BJ (cell line): Measurements from ENCODE around the gene ASS1. TPM values are rescaled to one million over a fixed set of nuclear protein-coding genes. Genes with fewer than 3 reads are reported as not detected.
"Not testable (repeated sequence)": the region's sequence is repeated elsewhere in the genome, so short reads cannot be mapped to it uniquely, and the experiment has no call there.

ENCODE experiments used
- CTCF ChIA-PET: fragments of 350-600 bp; formaldehyde crosslinking; extraction: SDS; loops from one replicate; lab custom pipeline; 2021; ENCODE audit warnings: antibody characterized with exemption, inconsistent platforms; lab: Yijun Ruan, JAX
- POLR2A ChIA-PET: fragments of 300-600 bp; sonication (Branson Sonifier 250); formaldehyde crosslinking; extraction: SDS; loops from one replicate; lab custom pipeline; 2021; ENCODE audit warnings: antibody characterized with exemption; lab: Charles Lee
- DNase-seq: peaks from one replicate; pipeline ENCODE4 v3.0.0-alpha.2; 2011; ENCODE audit warnings: low read depth
- H3K27me3 ChIP-seq: 2 replicates; pipeline ENCODE4 v1.6.0; 2011; ENCODE audit warnings: low read length; ENCODE audit not compliant: control insufficient read depth, insufficient read depth
- H3K36me3 ChIP-seq: 2 replicates; pipeline ENCODE4 v1.5.1; 2011; ENCODE audit warnings: low read length; ENCODE audit not compliant: control insufficient read depth, insufficient read depth
- H3K4me3 ChIP-seq: 2 replicates; pipeline ENCODE4 v1.5.1; 2011; ENCODE audit warnings: low read depth, mild to moderate bottlenecking, control low read depth, low read length
- polyA plus RNA-seq: library from polyadenylated mRNA; depleted of rRNA; stranded (reverse); fragments of >200 nt; gene quantifications from 2 replicates; pipeline ENCODE4 v1.2.3, GENCODE V29; 2011
- TF ChIP-seq, protein P1 (sequence below): IDR thresholded peaks from 2 replicates; pipeline ENCODE4 v1.5.1; 2011; ENCODE audit warnings: low read depth, mild to moderate bottlenecking, control low read depth, inconsistent platforms, low read length, moderate library complexity; ENCODE audit not compliant: insufficient read depth

Gene ASS1
- polyA plus RNA-seq, 1 experiment = 1,223 TPM

DNA sequence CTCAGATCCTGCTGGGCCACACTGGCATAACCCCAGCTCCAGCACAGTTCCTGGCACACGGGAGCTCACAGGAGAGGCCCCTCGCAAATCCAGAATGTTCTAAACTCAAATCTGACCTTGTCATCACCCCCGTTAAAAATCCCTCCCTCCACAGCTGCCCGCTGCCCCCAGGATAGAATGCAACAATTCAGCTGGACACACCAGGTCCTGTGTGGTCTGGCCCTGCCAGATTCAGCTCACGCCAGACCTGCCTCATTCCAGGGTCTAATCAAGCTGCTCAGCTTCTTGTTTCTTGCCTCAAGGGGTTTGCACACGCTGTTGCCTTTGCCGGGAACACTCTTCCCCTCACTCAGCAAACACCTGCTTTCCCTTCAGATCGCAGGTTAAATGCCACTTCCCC is 45.0 kb upstream of the ASS1 start:
- CTCF ChIA-PET = no interaction called here
- POLR2A ChIA-PET = no interaction called here

DNA sequence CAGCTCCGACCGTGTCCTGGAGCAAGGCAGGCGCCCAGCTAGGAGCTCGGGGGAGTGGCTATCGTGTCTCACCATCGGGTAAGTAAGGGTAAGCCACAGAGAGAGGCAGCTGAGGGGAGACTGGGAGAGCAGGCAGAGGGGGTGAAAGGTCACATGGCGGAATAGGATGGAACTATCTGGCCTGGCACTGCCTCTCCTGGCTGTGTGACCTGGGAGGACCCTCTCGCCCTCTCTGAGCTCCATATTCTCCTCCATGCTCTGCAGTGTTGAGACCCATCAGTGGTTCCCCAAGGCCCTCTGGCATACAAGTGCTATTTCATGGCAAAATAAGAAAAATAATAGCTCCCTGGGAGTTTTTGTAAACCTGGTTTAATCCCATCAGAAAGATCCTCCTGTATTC is 43.9 kb upstream of the ASS1 start:
- Histone ChIP-seq H3K4me3 (no peak overlapping the region), H3K27me3 (peaks cover 2% of the 10 kb centered on the region; the same call in 1 of the 2 replicates), H3K36me3 (no peaks in the 10 kb centered on the region)
- TF ChIP-seq, protein P1, sequence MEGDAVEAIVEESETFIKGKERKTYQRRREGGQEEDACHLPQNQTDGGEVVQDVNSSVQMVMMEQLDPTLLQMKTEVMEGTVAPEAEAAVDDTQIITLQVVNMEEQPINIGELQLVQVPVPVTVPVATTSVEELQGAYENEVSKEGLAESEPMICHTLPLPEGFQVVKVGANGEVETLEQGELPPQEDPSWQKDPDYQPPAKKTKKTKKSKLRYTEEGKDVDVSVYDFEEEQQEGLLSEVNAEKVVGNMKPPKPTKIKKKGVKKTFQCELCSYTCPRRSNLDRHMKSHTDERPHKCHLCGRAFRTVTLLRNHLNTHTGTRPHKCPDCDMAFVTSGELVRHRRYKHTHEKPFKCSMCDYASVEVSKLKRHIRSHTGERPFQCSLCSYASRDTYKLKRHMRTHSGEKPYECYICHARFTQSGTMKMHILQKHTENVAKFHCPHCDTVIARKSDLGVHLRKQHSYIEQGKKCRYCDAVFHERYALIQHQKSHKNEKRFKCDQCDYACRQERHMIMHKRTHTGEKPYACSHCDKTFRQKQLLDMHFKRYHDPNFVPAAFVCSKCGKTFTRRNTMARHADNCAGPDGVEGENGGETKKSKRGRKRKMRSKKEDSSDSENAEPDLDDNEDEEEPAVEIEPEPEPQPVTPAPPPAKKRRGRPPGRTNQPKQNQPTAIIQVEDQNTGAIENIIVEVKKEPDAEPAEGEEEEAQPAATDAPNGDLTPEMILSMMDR = no peak
- POLR2A ChIA-PET = no interaction called here
- DNase-seq = no peak
- CTCF ChIA-PET = interaction anchor here (1.0 kb wide), 1 partner anchor 16 kb away, joined by 3 read pairs; no protein-coding TSS in a partner anchor

More for the DNA sequence above, 45.0 kb upstream of the ASS1 start:
- Histone ChIP-seq H3K4me3 (no peak overlapping the region), H3K36me3 (no peaks in the 10 kb centered on the region), H3K27me3 (peaks cover 2% of the 10 kb centered on the region; the same call in 1 of the 2 replicates)
- TF ChIP-seq, protein P1 = no peak
- DNase-seq = no peak

DNA sequence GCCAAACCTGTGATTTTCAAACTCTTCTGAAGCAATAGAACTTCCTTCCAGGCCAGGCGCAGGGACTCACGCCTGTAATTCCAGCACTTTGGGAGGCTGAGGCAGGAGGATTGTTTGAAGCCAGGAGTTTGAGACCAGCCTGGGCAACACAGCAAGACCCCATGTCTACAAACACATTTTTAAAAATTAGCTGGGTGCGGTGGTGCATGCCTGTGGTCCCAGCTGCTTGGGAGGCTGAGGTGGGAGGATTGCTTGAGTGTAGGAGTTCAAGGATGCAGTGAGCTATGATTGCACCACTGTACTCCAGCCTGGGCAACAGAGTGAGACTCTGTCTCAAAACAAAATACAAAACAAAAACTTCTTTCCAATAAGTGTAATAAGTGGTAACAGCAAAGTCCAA is 43.0 kb upstream of the ASS1 start:
- H3K36me3 ChIP-seq, DNase-seq, H3K27me3 ChIP-seq, H3K4me3 ChIP-seq, POLR2A ChIA-PET: not testable (repeated sequence)
- CTCF ChIA-PET = interaction anchor here (1.0 kb wide), 1 partner anchor 15 kb away, joined by 3 read pairs; no protein-coding TSS in a partner anchor

DNA sequence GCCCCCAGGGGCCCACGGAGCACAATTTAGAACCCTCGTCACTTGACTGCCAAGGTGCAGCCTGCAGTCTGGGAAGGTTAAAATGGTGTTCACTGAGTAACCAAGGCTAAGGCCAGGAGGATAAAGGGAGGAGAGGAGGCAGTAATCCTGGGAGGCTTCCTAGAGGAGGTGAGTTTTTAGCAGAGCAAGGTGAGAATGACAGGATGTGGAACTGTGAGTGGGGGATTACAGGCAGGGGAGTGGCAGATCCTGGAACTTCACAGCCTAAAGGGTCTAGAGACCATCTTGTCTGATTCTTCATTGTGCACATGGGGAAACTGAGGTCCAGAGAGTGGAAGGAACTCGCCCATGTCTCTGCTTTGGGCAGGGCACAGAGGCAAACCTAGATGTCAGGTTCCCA is 42.5 kb upstream of the ASS1 start:
- Histone ChIP-seq H3K4me3 (no peak overlapping the region), H3K36me3 (no peaks in the 10 kb centered on the region), H3K27me3 (peaks cover 2% of the 10 kb centered on the region; the same call in 1 of the 2 replicates)
- no peak for DNase-seq
- ChIA-PET POLR2A (no interaction called here), CTCF (no interaction called here)
- TF ChIP-seq, protein P1 = no peak

DNA sequence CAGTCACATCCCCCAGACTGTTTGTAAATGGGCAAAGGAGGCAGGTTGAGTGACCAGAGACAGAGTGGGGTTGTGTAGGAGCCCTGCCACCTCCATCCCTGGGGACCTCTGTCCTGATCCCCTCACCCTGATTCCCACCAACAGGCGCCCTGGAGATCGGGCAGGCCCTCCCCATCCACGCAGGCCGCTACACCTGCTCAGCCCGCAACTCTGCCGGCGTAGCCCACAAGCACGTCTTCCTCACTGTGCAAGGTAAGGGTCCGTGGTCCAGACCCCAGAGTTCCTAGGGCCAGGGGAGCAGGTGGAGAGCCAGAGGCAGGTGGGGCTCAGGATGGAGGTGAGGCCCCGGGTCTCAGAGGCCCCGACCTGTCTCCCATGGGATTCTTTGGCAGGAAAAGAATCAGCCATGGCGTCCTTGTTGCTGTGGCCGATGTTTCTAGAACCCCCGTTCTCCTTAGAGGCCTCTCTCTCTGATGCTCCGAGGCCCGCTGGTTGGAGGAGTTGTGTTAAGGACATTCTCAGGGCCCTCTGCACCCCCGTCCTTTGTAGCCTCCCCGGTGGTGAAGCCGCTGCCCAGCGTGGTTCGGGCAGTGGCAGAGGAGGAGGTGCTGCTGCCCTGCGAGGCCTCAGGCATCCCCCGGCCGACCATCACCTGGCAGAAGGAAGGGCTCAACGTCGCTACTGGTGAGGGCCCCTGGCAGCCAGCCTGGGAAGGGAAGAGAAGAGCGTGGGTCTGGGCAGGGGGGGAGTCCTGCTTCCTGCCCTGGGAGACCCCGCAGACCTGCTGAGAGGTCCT is 41.9 kb upstream of the ASS1 start:
- no peak for DNase-seq
- CTCF ChIA-PET = no interaction called here
- POLR2A ChIA-PET = no interaction called here
- Histone ChIP-seq H3K4me3 (no peak overlapping the region), H3K36me3 (no peaks in the 10 kb centered on the region), H3K27me3 (peaks cover 2% of the 10 kb centered on the region; the same call in 1 of the 2 replicates)
- TF ChIP-seq, protein P1 = no peak
